GM19328 (cell line): ENCODE data around the gene MDGA2.
"Not testable (repeated sequence)": the region's sequence is repeated elsewhere in the genome, so short reads cannot be mapped to it uniquely, and the experiment has no call there.

ENCODE experiments used
- ATAC-seq: cut with Tn5 transposase; IDR thresholded peaks from one replicate; pipeline ENCODE4 v1.9.1; 2021; ENCODE audit warnings: mild to moderate bottlenecking, moderate library complexity; ENCODE audit not compliant: unreplicated experiment

Gene MDGA2

GRCh38 chr14:46985529-46986380 is 689.6 kb downstream of the MDGA2 start:
- ATAC-seq, result no peak

GRCh38 chr14:46973295-46973694 is 702.1 kb downstream of the MDGA2 start:
- ATAC-seq, result no peak

- no peak for ATAC-seq
These were observed 711.0 kb downstream of the MDGA2 start for GRCh38 chr14:46964378-46964777.

- ATAC-seq, result no peak
These were observed 724.3 kb downstream of the MDGA2 start for GRCh38 chr14:46951103-46951502.

GRCh38 chr14:46940611-46941010 is 734.8 kb downstream of the MDGA2 start:
- no peak for ATAC-seq

GRCh38 chr14:46920542-46920941 is 754.9 kb downstream of the MDGA2 start:
- ATAC-seq, result no peak

- not testable (repeated sequence) for ATAC-seq
These were observed 759.9 kb downstream of the MDGA2 start for GRCh38 chr14:46915539-46915938.

GRCh38 chr14:46902837-46903236 is 772.6 kb downstream of the MDGA2 start:
- ATAC-seq, result no peak

GRCh38 chr14:46894476-46894875 is 780.9 kb downstream of the MDGA2 start:
- no peak for ATAC-seq

- ATAC-seq, result peak; percentile 70
These were observed 788.3 kb downstream of the MDGA2 start for GRCh38 chr14:46887144-46887543.

GRCh38 chr14:46885566-46885965 is 789.8 kb downstream of the MDGA2 start:
- ATAC-seq, result no peak

GRCh38 chr14:46861753-46862152 is 813.7 kb downstream of the MDGA2 start:
- ATAC-seq, result no peak

GRCh38 chr14:46840944-46841720 is 834.3 kb downstream of the MDGA2 start:
- ATAC-seq, result no peak

GRCh38 chr14:46820291-46820690 is 855.1 kb downstream of the MDGA2 start:
- no peak for ATAC-seq

GRCh38 chr14:46819117-46819516 is 856.3 kb downstream of the MDGA2 start:
- ATAC-seq, result no peak

- ATAC-seq, result no peak
These were observed 857.3 kb downstream of the MDGA2 start for GRCh38 chr14:46818147-46818546.

GRCh38 chr14:46793144-46793543 is 882.3 kb downstream of the MDGA2 start:
- ATAC-seq, result no peak
